Natural killer cell (primary cell): ENCODE data around the gene AKAP5. TPM values are rescaled to one million over a fixed set of nuclear protein-coding genes. Genes with fewer than 3 reads are reported as not detected.

Experiments used
- ATAC-seq, 3 donors: fragments of 150-1000 bp in 2 of 3; fragments of 200-7000 bp in 1 of 3; cut with Tn5 transposase; 1 replicate in 1 of 3; 2 replicates in 2 of 3; pipeline ENCODE4 v1.10.0; 2021; ENCODE audit warnings: mild to moderate bottlenecking in 2 of 3, moderate library complexity in 2 of 3
- DNase-seq, 2 donors: peaks; one replicate each; pipeline versions ENCODE4 v3.0.0 to v3.0.0-alpha.2; 2013 to 2021; ENCODE audit warnings: mixed read lengths in 1 of 2
- H3K27ac ChIP-seq: one replicate; pipeline ENCODE4 v1.5.1; 2013; ENCODE audit warnings: mild to moderate bottlenecking, low read length
- H3K27me3 ChIP-seq: one replicate; pipeline ENCODE4 v1.6.1; 2013; ENCODE audit warnings: low read length; ENCODE audit not compliant: control insufficient read depth, insufficient read depth
- H3K36me3 ChIP-seq: one replicate; pipeline ENCODE4 v1.6.1; 2013; ENCODE audit warnings: low read length; ENCODE audit not compliant: control insufficient read depth, insufficient read depth
- H3K4me1 ChIP-seq: one replicate; pipeline ENCODE4 v1.6.1; 2013; ENCODE audit warnings: low read length; ENCODE audit not compliant: control insufficient read depth, insufficient read depth
- H3K4me3 ChIP-seq: one replicate; pipeline ENCODE4 v1.5.1; 2013; ENCODE audit warnings: low read length
- H3K9me3 ChIP-seq: one replicate; pipeline ENCODE4 v1.6.1; 2013; ENCODE audit warnings: low read length; ENCODE audit not compliant: control insufficient read depth, insufficient read depth
- H3K27ac Mint-ChIP-seq, 2 donors: one replicate each; pipeline ENCODE4 v1.8.0; 2022; ENCODE audit warnings: mild to moderate bottlenecking in 2 of 2, mixed read lengths in 2 of 2, moderate library complexity in 1 of 2
- H3K27me3 Mint-ChIP-seq, 2 donors: one replicate each; pipeline ENCODE4 v1.8.0; 2022; ENCODE audit warnings: low read depth in 2 of 2, mixed read lengths in 2 of 2
- H3K36me3 Mint-ChIP-seq: one replicate; pipeline ENCODE4 v1.8.0; 2022; ENCODE audit warnings: mixed read lengths
- H3K4me1 Mint-ChIP-seq, 2 donors: one replicate each; pipeline ENCODE4 v1.8.0; 2022; ENCODE audit warnings: mixed read lengths in 2 of 2
- H3K4me3 Mint-ChIP-seq: one replicate; pipeline ENCODE4 v1.8.0; 2022; ENCODE audit warnings: mild to moderate bottlenecking, moderate library complexity, mixed read lengths
- H3K9me3 Mint-ChIP-seq, 2 donors: one replicate each; pipeline ENCODE4 v1.8.0; 2022; ENCODE audit warnings: mixed read lengths in 2 of 2
- WGBS: methylation state at CpG from one replicate; pipeline ENCODE4 v1.1.7; 2013; ENCODE audit warnings: missing lambda C conversion rate; ENCODE audit not compliant: insufficient coverage; 5-methylcytosine and 5-hydroxymethylcytosine counted together
- intact Hi-C: fragments of 100-400 bp; cut with micrococcal nuclease; formaldehyde crosslinking; loops from one replicate; pipeline ENCODE4 v1.14.2; 2022
- total RNA-seq, 4 donors: library from RNA; stranded (reverse); fragments of 120-200 nt in 1 of 4; gene quantifications; one replicate each; pipeline versions ENCODE4 v1.2.3 to v1.2.4, GENCODE V29; 2013 to 2022
- TF ChIP-seq, protein P1 (sequence below): fragments of 200-600 bp; IDR thresholded peaks from one replicate; pipeline ENCODE4 v1.8.0; 2022; ENCODE audit warnings: antibody characterized with exemption

Gene AKAP5
- total RNA-seq, 3 donors from 2014 or later (not counting 1 experiment from before 2014, with no cell fraction given) = 11.1 to 16.3 (median 12.0) TPM

GRCh38 chr14:64467101-64467500, 1.8 kb downstream of the AKAP5 start:
- no peaks in the 10 kb centered on the region for H3K27me3 ChIP-seq
- Mint-ChIP-seq H3K27ac (peak overlapping the region; percentile 74 to 92), H3K4me3 (peak overlapping the region; percentile 37), H3K9me3 (no peaks in the 10 kb centered on the region), H3K36me3 (no peaks in the 10 kb centered on the region), H3K4me1 (peaks cover 47 to 48% of the 10 kb centered on the region in 2 donors), H3K27me3 (no peaks in the 10 kb centered on the region)
- intact Hi-C loops = loop anchor here (5.0 kb wide), 3 partner anchors 35 to 80 kb away; partner anchors contain the start of genes MTHFD1, ZBTB1 and ZBTB25
- TF ChIP-seq, protein P1, sequence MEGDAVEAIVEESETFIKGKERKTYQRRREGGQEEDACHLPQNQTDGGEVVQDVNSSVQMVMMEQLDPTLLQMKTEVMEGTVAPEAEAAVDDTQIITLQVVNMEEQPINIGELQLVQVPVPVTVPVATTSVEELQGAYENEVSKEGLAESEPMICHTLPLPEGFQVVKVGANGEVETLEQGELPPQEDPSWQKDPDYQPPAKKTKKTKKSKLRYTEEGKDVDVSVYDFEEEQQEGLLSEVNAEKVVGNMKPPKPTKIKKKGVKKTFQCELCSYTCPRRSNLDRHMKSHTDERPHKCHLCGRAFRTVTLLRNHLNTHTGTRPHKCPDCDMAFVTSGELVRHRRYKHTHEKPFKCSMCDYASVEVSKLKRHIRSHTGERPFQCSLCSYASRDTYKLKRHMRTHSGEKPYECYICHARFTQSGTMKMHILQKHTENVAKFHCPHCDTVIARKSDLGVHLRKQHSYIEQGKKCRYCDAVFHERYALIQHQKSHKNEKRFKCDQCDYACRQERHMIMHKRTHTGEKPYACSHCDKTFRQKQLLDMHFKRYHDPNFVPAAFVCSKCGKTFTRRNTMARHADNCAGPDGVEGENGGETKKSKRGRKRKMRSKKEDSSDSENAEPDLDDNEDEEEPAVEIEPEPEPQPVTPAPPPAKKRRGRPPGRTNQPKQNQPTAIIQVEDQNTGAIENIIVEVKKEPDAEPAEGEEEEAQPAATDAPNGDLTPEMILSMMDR = no peak
- ATAC-seq (peak in 1 of 3 donors; percentile 49), DNase-seq (no peak)
- H3K27ac ChIP-seq = no peak overlapping the region
- no peak overlapping the region for H3K4me3 ChIP-seq
- peaks cover 14% of the 10 kb centered on the region for H3K4me1 ChIP-seq
- 74% methylated on average over 2 of the region's 3 CpGs for WGBS
- no peaks in the 10 kb centered on the region for H3K9me3 ChIP-seq
- H3K36me3 ChIP-seq = peaks cover 3% of the 10 kb centered on the region

DNA sequence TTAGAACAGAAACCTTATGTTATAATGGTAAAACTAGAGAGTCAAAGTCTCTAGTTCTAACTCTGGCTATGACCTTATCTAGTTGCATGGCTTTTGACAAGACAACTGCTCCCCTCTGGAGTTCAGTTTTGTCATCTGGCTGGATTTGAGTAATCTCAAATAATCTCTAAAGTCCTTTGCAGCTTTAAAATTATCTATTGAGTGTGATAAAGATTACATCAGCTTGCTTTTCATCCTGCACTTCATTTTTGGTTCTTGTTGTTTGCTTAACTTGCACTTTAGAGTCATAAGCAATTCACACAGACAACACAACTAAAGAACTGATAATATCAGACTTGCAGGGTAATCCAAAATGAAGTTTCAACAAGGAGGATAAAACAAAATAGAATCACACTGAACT, 2.3 kb downstream of the AKAP5 start:
- H3K4me3 Mint-ChIP-seq = peak overlapping the region; percentile 37
- no peak overlapping the region for H3K27ac ChIP-seq
- H3K36me3 ChIP-seq = peaks cover 3% of the 10 kb centered on the region
- no peak overlapping the region for H3K4me3 ChIP-seq
- no peak for ATAC-seq
- no peaks in the 10 kb centered on the region for H3K27me3 Mint-ChIP-seq
- no peak for DNase-seq
- peak overlapping the region; percentile 74 to 92 for H3K27ac Mint-ChIP-seq
- H3K9me3 Mint-ChIP-seq = no peaks in the 10 kb centered on the region
- TF ChIP-seq, protein P1 = no peak
- H3K36me3 Mint-ChIP-seq = no peaks in the 10 kb centered on the region
- no peaks in the 10 kb centered on the region for H3K9me3 ChIP-seq
- no peaks in the 10 kb centered on the region for H3K27me3 ChIP-seq
- H3K4me1 ChIP-seq = peaks cover 14% of the 10 kb centered on the region
- H3K4me1 Mint-ChIP-seq = peaks cover 47 to 48% of the 10 kb centered on the region in 2 donors
- intact Hi-C loops = loop anchor here (5.0 kb wide), 3 partner anchors 35 to 80 kb away; partner anchors contain the start of genes MTHFD1, ZBTB1 and ZBTB25

DNA sequence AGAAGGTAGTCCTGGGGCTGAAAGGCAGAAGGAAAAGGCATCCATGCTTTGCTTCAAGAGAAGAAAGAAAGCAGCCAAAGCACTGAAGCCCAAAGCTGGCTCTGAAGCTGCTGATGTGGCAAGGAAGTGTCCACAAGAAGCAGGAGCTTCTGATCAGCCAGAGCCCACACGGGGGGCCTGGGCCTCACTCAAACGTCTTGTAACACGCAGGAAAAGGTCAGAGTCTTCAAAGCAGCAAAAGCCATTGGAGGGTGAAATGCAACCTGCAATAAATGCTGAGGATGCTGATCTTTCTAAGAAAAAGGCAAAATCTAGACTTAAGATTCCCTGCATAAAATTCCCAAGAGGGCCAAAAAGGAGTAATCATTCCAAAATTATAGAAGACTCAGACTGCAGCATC, 3.2 kb downstream of the AKAP5 start:
- no peak for ATAC-seq
- no peak for DNase-seq
- no peaks in the 10 kb centered on the region for H3K9me3 ChIP-seq
- no peaks in the 10 kb centered on the region for H3K36me3 Mint-ChIP-seq
- no peak overlapping the region for H3K4me3 Mint-ChIP-seq
- no peaks in the 10 kb centered on the region for H3K27me3 ChIP-seq
- 68% methylated on average over 3 of the region's 3 CpGs for WGBS
- peaks cover 3% of the 10 kb centered on the region for H3K36me3 ChIP-seq
- no peak overlapping the region for H3K27ac ChIP-seq
- H3K27ac Mint-ChIP-seq = peak overlapping the region; percentile 74 to 92
- no peak overlapping the region for H3K4me3 ChIP-seq
- H3K9me3 Mint-ChIP-seq = no peaks in the 10 kb centered on the region
- no peaks in the 10 kb centered on the region for H3K27me3 Mint-ChIP-seq
- peaks cover 47 to 48% of the 10 kb centered on the region in 2 donors for H3K4me1 Mint-ChIP-seq
- H3K4me1 ChIP-seq = peaks cover 14% of the 10 kb centered on the region
- TF ChIP-seq, protein P1 = no peak
- intact Hi-C loops = loop anchor here (5.0 kb wide), 3 partner anchors 34 to 81 kb away; partner anchors contain the start of genes MTHFD1, ZBTB1 and ZBTB25

DNA sequence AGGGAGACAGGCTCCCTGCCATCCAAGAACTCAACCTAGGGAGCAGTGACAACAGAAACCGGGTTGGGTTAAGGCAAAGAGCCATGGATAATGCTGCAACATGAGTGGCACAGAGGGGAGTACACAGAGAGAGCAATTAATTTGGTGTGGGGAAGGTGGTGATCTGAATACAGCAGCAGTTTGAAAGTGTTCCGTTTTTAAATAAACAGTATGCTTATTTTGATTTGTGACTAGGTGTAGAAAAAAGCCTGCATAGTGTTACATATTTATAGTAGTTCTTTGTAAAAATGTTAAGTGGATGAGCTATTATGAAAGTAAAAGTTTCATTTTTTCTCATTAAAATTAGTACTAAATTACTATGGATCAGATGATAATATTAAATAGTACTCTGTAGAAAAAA, 8.7 kb downstream of the AKAP5 start:
- H3K4me3 Mint-ChIP-seq = no peak overlapping the region
- H3K4me1 Mint-ChIP-seq = peaks cover 11 to 17% of the 10 kb centered on the region in 2 donors
- 78% methylated on average over 2 of the region's 2 CpGs for WGBS
- H3K36me3 ChIP-seq = peaks cover 6% of the 10 kb centered on the region
- H3K27ac Mint-ChIP-seq = peak overlapping the region; percentile 21 to 70
- no peak for ATAC-seq
- no peak overlapping the region for H3K27ac ChIP-seq
- no peaks in the 10 kb centered on the region for H3K9me3 Mint-ChIP-seq
- intact Hi-C loops = no loop called here
- DNase-seq = no peak
- no peaks in the 10 kb centered on the region for H3K27me3 Mint-ChIP-seq
- no peaks in the 10 kb centered on the region for H3K9me3 ChIP-seq
- no peak overlapping the region for H3K4me3 ChIP-seq
- H3K27me3 ChIP-seq = no peaks in the 10 kb centered on the region
- no peaks in the 10 kb centered on the region for H3K36me3 Mint-ChIP-seq
- no peaks in the 10 kb centered on the region for H3K4me1 ChIP-seq
- TF ChIP-seq, protein P1 = no peak
